Hepatic stellate cell (primary cell): ENCODE data around the gene ADI1.

Experiments
- DNase-seq: peaks from one replicate; pipeline ENCODE4 v3.0.0; 2011; ENCODE audit warnings: low spot score

Gene ADI1

DNA sequence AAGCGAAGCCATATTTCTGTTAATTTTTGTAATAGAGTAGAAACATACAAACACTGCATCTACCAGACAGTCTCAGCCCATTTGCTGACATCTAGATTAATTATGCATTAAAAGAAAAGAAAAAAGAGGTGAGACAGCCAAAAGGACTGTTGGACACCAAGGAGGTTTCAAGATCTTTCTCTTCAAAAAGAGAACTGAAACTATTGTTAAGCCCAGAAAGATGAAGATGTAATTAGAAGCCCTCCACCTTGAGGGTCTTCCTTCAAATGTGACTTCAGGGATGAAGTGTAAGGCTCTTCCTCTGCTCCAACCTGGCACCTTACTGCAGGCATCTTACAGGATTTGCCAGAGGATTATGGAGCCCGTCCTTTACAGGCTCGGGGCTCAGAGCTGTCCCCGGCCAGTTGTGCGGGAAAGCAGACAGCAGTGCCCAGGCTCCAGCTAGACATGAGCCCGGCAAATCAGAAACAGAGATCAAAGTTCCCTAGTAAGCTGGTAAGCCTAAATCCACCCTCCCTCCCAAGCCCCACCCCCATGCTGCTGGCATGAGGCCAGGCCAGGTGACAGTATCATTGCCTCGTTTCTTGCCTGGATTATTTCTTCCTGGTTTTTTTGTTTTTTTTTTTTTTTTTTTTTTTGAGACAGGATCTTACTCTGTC is 38.9 kb downstream of the ADI1 start:
- DNase-seq, result no peak

DNA sequence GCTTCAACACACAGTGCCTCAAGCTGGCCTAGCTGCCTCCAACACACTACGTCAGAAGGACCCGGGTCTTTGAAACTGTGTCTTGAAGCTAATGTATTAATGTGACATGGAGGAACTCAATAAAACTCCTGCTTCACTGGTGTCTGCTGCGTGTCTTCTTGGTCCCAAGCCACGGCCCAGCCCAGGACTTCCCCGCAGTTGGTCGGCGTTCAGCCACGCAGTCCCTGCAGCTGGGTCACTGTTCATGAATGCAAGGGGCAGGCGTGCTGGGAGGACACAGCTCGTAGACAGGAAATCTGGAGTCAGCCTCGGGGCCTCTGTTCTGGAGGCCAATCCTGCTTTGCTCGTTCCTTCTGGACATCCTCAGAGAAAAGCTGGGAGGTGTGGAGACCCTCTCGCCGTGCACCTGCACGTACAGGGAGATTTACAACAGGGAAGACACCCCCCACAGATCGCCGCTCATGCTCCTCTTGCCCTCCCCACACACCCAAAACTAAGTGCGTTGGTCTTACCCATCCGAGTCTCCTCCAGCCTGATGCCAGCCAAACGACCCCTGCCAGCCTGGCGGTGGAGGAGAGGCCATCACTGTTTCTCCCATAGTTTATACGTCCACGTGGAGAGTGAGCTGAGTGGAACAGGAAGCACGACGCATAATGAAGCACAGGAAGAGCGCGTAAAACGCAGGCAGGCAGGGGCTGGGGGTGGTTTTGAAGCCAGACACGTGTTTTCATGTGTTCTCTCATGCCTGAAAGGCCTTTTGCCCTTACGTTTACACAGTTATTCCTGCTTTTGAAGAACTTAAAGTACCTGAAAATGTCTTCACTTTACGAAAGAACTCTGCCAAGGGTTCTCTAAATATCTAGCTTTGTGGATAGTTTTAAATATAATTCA is 39.7 kb downstream of the ADI1 start:
- DNase-seq, result no peak

- no peak for DNase-seq
Measured at GRCh38 chr2:3478846-3479385, 40.4 kb downstream of the ADI1 start.

DNA sequence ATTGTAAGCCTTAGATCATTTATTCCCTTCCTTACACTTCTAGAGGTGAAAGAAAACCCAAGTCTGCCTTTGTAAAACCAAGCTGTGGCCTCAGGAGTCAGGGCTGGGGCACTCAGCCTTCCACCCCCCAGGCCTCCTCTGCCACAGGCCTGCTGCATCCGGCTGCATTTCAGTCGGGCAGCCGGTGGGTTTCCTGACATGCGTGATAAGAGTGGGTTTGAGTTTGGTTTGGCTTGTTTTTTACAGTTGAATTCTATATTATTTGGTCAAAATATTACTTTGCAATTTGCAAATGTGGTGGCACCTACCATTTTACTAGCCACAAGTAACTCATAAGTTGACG is 42.4 kb downstream of the ADI1 start:
- DNase-seq, result no peak

DNA sequence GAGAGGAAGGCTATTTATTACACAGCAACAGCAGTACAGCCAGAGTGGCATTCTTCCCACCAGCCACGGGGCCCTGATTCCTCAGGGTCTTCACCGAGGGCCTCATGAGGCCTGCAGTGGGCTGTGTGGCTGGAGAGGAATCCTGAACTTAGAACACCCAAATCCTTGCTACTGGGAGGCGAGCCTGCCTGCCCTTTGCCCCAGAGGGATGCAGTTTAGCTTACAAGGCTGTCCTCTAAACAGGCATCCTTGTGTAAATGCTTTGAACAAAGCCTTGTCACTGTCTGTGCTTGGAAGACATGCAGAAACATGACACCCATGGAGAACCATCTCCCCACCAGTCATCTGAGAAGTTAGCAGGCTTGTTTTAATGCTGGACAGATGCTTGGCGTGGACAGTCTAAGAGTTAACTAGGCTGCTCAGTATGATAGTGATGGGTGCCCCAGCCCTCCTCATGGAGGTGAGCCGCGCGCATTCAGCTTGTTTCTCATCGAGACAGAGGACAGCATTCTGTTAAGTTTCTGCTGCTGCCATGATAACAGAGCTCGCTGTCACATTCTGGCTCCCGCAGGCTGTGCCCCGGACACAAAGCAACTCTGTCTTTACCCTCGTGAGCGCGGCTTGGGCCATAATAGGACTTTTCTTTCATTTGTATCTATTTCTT is 42.9 kb downstream of the ADI1 start:
- DNase-seq, result no peak

GRCh38 chr2:3475771-3476170 is 43.6 kb downstream of the ADI1 start:
- no peak for DNase-seq

- no peak for DNase-seq
Measured at GRCh38 chr2:3472966-3473365, 46.4 kb downstream of the ADI1 start.

DNA sequence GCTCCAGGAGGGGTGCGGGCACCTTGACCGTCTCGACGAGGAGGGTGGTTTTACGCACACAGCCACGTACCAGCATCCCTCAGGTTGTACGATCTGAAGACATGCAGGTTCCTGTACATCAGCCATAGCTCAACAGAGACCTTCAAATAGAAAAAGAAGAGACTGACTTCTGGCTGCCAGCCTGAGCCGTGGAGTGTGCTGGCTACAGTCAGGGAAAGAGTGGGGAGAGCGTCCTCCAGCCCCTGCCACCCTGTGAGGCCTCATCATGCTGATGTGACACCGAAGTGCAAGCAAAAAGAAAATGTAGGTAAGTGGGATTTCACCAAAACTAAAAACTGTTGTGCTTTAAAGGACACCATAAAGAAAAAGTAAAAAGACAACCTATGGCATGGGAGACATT is 47.0 kb downstream of the ADI1 start:
- no peak for DNase-seq

GRCh38 chr2:3470856-3471737 is 48.2 kb downstream of the ADI1 start:
- peak; percentile 29 for DNase-seq

GRCh38 chr2:3470166-3470651 is 49.1 kb downstream of the ADI1 start:
- DNase-seq, result peak; percentile 93

DNA sequence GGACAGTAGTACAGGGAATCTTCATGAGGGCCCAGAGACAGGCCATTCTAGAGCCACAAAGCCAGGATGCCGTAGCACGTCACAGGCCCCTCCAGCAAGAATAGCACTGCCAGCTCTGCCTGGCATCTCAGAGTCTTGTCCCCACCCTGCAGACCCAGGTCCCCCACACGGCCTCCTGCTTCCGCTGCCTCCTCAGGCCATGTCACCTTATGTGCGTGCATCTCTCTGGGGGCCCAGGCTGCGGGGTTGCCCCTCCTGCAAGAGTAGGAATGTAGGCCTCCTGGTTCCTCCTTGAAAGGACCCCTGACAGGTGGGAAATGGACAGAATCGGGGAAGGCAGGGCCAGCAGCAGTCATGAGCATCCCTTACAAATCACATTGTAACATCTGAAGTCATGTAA is 49.8 kb downstream of the ADI1 start:
- no peak for DNase-seq

DNA sequence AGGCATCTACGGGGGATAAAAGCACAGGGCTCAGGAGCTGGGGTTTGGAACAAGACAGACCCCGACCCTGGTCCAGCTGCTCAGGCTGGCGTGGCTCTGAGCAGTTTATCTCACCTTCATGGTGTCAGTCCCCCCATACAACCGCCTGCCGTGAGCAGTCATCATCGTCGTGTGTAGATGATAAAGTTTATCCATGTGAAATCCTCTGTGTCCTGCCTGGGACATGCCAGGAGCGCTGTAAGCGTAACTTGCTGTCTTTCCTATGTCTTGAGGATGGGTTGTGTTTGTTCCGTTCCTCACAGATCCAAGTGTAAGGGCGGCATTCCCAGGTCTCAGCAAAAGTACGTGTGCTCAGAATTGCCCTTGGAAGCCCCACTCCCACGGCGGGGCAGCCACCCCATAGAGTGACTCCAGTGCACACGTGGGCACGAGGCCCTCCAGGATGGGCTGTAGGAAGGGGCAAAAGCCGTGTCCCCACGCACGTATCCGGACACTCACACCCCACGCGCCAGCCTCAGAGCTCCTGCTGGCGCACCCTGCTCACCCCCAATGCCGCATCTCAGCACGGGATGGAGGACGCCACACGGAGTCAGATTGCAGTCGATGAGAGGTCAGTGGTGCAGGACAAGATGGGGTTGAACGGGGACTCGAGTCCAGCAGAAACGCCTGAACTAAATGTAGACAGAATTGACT is 50.9 kb downstream of the ADI1 start:
- DNase-seq, result no peak

GRCh38 chr2:3467654-3468053 is 51.7 kb downstream of the ADI1 start:
- DNase-seq, result no peak

DNA sequence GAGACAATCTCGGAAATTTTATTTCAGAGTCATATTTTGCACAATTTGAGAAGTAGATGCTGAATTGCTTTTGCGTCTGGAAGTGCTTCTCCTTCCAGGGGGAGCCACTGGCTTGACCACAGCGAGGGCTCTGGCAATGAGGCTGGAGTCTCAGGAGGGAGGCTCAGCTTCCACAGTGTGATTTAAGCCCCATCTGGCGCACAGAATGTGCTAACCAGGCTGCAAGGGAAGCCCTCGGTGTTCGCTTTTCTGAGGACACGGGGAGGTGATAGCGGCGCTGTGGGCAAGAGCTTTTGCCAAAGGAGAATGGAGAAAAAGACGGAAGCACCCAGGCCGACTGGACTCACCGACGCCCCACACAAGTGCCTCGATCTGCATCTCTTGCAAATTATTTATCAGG is 52.4 kb downstream of the ADI1 start:
- DNase-seq, result no peak

GRCh38 chr2:3466482-3466863 is 52.9 kb downstream of the ADI1 start:
- no peak for DNase-seq

DNA sequence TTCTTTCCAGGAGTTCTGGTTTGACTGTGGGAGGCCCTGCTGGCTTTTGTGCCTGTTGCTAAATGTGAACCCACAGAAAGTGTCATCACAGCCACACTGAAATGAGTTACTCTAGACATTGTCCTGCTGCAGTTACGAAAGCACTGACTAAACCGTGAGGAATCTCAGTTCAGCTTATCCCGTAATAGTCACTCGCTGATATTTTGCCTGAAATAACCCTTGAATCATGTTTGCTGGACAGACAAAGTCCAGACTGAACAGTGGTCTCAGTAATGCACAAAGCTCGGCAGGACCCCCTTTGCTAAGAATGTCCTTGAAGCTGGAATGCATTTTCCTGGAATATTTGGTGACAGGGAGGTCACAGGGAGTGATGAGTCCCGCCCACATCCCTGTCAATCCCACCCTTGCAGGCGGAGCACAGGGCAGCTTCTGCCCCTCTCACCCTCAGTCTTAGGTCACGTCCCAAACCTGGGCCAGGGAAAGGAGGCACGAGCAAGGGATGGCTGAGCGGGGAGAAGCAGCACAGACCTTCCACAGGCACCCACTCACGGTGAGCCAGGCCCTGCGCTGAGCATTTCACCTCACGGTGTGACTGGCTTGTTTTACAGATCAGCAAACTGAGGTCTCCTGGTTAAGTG is 53.4 kb downstream of the ADI1 start:
- DNase-seq, result peak; percentile 97

GRCh38 chr2:3465328-3465727 is 54.0 kb downstream of the ADI1 start:
- DNase-seq, result no peak

DNA sequence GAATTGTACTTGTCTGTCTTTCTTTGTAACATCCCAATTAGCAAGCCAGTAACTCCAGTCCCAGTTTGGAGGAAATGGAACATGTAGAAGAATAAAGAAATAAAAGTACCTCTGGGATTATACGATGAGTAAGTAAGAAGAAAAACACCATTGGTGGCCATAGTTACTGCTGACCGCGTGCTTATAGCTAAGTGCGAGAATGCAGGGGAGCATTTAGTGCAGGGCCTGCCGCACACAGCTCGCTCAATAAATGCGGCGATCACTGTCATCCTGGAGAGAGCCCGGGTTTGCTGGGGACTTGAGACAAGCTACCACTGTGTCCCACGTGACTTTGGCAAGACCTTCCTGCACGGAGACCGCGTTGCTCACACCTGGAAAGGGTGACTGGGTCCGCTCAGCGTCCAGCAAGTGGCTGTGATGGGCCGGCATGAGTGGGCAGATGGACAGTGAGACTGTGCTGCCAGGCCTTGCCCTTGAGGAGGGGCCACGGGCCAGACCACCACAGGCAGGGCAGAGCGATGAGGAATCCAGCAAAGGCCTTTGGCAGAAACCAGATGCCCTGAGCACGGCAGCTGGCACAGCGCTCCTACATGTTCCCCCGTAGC is 54.8 kb downstream of the ADI1 start:
- no peak for DNase-seq

GRCh38 chr2:3463944-3464343 is 55.4 kb downstream of the ADI1 start:
- DNase-seq, result no peak

GRCh38 chr2:3463186-3463835 is 56.0 kb downstream of the ADI1 start:
- no peak for DNase-seq
